ENCODE data around the gene NOMO2.
"Not testable (repeated sequence)": the region's sequence is repeated elsewhere in the genome, so short reads cannot be mapped to it uniquely, and the experiment has no call there.

DNA sequence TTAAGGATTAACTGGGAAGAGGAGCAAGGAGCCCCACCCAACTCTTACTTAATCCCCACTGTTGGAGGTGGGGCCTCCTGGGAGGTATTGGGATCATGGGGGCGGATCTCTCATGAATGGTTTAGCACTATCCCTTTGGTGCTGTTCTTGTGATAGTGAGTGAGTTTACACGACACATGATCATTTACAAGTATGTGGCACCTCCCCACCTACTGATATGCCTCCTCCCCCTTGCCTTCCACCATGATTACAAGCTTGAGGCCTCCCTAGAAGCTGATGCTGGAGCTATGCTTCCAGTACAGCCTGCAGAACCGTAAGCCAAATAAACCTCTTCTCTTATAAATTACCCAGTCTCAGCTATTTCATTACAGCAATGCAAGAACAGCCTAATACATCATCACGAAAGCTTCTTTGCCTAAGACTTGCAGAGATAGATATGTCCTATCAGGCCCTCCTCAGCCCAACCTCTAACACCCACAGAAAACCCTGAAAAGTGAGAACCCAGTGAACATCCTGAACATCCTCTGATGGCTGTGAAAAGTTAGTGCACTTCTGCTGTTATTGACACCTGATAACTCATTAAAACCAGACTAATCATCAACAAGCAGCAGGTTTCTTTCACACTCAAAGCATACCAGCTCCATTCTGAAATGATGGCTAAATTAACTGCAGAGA is 41.8 kb upstream of the NOMO2 start:
- TF ChIP-seq, protein P1, sequence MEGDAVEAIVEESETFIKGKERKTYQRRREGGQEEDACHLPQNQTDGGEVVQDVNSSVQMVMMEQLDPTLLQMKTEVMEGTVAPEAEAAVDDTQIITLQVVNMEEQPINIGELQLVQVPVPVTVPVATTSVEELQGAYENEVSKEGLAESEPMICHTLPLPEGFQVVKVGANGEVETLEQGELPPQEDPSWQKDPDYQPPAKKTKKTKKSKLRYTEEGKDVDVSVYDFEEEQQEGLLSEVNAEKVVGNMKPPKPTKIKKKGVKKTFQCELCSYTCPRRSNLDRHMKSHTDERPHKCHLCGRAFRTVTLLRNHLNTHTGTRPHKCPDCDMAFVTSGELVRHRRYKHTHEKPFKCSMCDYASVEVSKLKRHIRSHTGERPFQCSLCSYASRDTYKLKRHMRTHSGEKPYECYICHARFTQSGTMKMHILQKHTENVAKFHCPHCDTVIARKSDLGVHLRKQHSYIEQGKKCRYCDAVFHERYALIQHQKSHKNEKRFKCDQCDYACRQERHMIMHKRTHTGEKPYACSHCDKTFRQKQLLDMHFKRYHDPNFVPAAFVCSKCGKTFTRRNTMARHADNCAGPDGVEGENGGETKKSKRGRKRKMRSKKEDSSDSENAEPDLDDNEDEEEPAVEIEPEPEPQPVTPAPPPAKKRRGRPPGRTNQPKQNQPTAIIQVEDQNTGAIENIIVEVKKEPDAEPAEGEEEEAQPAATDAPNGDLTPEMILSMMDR (IDR thresholded peaks at IDR 0.05), result not testable (repeated sequence)
- TF ChIP-seq POLR2A, POLR2AphosphoS5 (IDR thresholded peaks at IDR 0.05): not testable (repeated sequence)
